Adipocyte (in vitro differentiated cells): ENCODE results near the gene FXYD6.

ENCODE experiments used
- DNase-seq: peaks from one replicate; pipeline ENCODE4 v3.0.0-alpha.2; 2015; ENCODE audit warnings: low read depth
- H3K27me3 ChIP-seq: replicated peaks from 2 replicates; pipeline ENCODE4 v1.7.0; 2013; ENCODE audit warnings: mild to moderate bottlenecking, low read length, moderate library complexity; ENCODE audit not compliant: control insufficient read depth, insufficient read depth
- H3K36me3 ChIP-seq: 2 replicates; pipeline ENCODE4 v1.7.0; 2013; ENCODE audit warnings: low read length, mild to moderate bottlenecking, moderate library complexity; ENCODE audit not compliant: control insufficient read depth, insufficient read depth, severe bottlenecking
- H3K4me1 ChIP-seq: 2 replicates; pipeline ENCODE4 v1.7.0; 2013; ENCODE audit warnings: mild to moderate bottlenecking, low read length, moderate library complexity; ENCODE audit not compliant: control insufficient read depth, insufficient read depth
- H3K4me3 ChIP-seq: 2 replicates; pipeline ENCODE4 v1.7.0; 2013; ENCODE audit warnings: mild to moderate bottlenecking, low read length, moderate library complexity
- H3K9ac ChIP-seq: 2 replicates; pipeline ENCODE4 v1.7.0; 2013; ENCODE audit warnings: mild to moderate bottlenecking, low read length, moderate library complexity
- H3K9me3 ChIP-seq: 2 replicates; pipeline ENCODE4 v1.7.0; 2013; ENCODE audit warnings: mild to moderate bottlenecking, low read length, moderate library complexity; ENCODE audit not compliant: control insufficient read depth

Gene FXYD6

DNA sequence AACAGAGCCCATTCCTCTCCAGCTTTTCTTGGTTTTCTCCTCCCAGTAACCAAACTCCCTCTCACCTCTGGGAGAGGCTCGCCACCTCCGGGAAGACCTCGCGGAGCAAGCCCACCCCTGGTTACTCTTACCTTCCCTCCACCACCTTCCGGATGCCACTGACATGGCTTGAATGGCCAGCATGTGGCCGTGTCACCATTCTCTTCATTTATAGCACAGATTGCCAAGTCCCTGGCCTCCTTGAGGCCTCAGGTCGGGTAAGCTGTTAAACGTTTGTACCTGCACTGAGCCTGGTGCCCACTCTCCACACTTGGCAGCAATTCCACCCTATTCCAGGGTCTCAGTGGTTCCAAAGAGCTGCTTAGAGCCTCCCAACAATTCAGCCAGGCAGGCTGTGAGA lies 43.9 kb downstream of the FXYD6 start:
- DNase-seq, result no peak
- Histone ChIP-seq H3K36me3 (no peaks in the 10 kb centered on the region), H3K4me3 (no peak overlapping the region), H3K9me3 (no peaks in the 10 kb centered on the region), H3K9ac (no peak overlapping the region), H3K4me1 (peaks cover 6% of the 10 kb centered on the region), H3K27me3 (peaks cover 52% of the 10 kb centered on the region)

DNA sequence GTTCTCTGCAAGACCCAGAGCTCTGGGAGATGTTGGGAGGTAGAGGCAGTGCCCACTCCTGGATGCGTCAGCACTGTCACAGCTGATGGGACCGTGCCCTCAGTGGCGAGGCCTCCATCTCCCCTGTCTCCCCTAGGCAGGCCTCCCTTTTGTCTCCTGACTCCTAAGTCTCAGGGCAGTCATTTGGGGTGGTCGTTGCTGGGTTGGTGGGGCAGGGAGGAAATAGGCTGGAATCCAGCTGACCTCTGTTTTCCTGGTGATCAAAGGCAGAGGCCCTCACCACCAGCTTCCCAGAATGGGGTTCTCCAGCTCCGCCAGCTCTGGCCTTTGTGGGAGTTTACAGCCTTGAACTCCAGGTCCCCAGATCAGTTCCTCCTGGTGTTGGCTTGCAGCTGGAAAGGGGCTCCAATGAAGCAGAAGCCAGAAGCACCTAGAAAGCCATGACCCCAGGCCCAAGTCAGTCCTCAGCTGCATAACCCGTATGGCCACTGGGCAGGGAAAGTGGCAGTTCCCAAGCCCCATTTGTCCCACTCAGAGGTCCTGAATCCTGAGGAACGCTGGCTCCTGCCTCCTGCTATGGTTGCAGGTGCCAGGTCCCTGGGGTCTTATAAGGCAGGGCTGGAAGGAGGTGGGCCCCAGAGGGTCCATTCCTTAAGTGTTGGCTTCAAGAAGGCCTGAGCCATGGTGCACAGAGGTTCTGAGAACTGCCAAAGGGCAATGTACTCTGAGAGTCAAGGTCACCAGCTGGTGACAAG lies 44.6 kb downstream of the FXYD6 start:
- Histone ChIP-seq H3K27me3 (peaks cover 46% of the 10 kb centered on the region), H3K36me3 (no peaks in the 10 kb centered on the region), H3K9me3 (no peaks in the 10 kb centered on the region), H3K9ac (no peak overlapping the region), H3K4me3 (no peak overlapping the region), H3K4me1 (peaks cover 6% of the 10 kb centered on the region)
- no peak for DNase-seq

DNA sequence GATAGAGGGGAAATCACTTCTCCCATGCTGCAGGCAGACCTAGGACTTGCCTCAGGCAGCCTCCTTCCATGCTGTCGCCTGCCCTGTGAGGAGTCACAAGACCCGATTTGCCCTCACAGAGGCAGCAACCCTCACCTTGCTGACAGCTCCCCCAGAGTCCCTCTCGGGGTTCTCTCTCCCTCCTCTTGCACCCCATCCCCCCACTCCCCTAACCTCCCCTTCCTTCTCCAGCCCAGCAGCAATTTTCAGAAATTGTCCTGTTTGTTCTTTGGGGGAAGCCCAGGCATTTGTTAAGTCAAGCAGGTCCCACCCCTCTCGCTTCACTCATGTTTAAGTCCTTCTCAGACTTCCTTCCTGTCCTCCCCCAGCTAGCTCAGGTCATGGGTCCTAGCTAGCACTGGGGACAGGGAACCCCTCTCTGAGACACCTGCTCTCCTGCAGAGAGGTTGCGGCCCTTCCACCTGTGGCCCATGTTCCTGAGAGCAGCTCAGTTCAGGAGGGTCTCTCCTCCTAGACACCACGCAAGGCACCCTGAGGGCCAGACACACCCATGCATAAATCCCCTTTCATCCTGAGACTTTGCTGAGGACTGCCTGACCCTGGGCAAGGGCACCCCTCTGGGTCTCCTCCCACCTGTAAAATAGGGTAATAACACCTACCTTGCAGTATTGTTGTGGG lies 45.6 kb downstream of the FXYD6 start:
- DNase-seq, result no peak

DNA sequence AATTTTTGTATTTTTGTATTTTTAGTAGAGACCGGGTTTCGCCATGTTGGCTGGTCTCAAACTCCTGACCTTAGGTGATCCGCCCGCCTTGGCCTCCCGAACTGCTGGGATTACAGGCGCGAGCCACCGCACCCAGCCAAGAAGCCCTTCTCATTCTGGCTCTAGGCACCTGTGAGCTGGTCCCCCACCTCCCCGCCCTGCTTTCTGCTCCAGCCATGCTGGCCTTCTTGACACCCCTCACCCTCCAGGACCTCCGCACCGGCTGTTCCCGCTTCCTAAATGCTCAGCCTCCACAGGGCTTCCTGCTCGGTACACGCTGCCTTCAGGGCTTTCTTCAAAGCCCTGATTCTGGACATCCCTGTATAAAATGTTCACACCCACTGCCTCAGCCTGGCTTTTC lies 46.4 kb downstream of the FXYD6 start:
- DNase-seq, result no peak
- H3K4me3 ChIP-seq, result no peak overlapping the region
- no peaks in the 10 kb centered on the region for H3K9me3 ChIP-seq
- H3K27me3 ChIP-seq, result peaks cover 44% of the 10 kb centered on the region
- H3K4me1 ChIP-seq, result peaks cover 6% of the 10 kb centered on the region
- no peak overlapping the region for H3K9ac ChIP-seq
- H3K36me3 ChIP-seq, result no peaks in the 10 kb centered on the region

More for the DNA sequence above, 45.6 kb downstream of the FXYD6 start:
- Histone ChIP-seq H3K36me3 (no peaks in the 10 kb centered on the region), H3K27me3 (peaks cover 45% of the 10 kb centered on the region), H3K4me1 (peaks cover 6% of the 10 kb centered on the region), H3K9ac (no peak overlapping the region), H3K4me3 (no peak overlapping the region), H3K9me3 (no peaks in the 10 kb centered on the region)

DNA sequence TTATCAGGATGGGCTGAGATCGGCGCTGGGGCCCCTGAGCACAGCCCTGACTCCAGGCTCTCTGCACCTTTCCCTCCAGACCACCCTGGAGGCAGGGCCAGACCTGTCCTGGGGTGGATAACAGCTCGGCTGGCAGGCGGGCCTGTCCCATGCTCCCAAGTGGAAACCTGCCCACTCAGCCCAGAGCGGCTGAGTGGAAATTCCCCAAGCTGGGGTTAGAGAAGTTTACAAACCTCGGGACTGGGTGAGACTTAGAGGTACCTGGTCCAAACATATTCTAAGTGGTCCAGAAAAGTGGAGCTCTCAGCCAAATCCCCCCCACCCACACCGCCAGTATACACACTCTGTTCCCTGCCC lies 47.1 kb downstream of the FXYD6 start:
- Histone ChIP-seq H3K27me3 (peaks cover 41% of the 10 kb centered on the region), H3K4me3 (no peak overlapping the region), H3K9ac (no peak overlapping the region), H3K36me3 (no peaks in the 10 kb centered on the region), H3K9me3 (no peaks in the 10 kb centered on the region), H3K4me1 (peaks cover 10% of the 10 kb centered on the region)
- no peak for DNase-seq

DNA sequence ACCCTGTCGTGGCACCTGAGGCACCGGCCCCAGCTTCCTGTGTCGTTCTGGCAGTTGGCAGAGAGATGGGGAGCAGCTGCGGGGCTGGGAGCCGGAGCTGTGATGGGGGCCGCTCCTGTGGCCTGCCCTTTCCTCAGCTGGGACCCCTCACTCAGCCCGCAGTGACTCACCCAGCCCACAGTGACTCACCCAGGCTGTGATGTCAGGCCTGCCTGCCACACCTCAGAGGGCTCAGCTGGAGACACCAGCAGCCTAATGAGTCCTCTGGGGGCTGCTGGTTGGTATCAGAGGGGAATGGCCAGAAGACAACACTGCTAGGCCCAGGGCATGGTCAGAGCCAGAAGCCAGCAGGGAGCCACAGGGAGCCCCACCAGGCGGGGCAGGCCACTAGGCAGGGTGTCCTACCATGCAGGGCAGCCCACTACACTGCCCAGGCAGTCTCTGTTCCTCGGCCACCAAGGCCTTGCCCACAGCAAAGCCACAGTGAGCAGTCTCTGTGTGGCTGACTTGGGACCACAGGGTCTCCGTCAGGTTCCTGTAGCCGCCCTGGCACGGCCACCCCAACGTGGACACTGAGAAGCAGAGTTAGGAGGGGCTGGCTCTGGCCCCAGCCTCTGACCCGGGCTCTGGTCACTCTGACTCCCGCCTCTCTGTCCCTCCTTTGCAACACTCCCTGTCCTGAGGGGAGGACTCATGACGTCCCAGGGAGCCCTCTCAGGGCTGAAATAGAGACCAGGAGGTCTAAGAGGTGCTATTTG lies 47.7 kb downstream of the FXYD6 start:
- no peak overlapping the region for H3K4me3 ChIP-seq
- H3K9me3 ChIP-seq, result no peaks in the 10 kb centered on the region
- DNase-seq, result peak; percentile 19
- H3K9ac ChIP-seq, result no peak overlapping the region
- peaks cover 36% of the 10 kb centered on the region for H3K27me3 ChIP-seq
- H3K36me3 ChIP-seq, result no peaks in the 10 kb centered on the region
- H3K4me1 ChIP-seq, result peaks cover 11% of the 10 kb centered on the region

DNA sequence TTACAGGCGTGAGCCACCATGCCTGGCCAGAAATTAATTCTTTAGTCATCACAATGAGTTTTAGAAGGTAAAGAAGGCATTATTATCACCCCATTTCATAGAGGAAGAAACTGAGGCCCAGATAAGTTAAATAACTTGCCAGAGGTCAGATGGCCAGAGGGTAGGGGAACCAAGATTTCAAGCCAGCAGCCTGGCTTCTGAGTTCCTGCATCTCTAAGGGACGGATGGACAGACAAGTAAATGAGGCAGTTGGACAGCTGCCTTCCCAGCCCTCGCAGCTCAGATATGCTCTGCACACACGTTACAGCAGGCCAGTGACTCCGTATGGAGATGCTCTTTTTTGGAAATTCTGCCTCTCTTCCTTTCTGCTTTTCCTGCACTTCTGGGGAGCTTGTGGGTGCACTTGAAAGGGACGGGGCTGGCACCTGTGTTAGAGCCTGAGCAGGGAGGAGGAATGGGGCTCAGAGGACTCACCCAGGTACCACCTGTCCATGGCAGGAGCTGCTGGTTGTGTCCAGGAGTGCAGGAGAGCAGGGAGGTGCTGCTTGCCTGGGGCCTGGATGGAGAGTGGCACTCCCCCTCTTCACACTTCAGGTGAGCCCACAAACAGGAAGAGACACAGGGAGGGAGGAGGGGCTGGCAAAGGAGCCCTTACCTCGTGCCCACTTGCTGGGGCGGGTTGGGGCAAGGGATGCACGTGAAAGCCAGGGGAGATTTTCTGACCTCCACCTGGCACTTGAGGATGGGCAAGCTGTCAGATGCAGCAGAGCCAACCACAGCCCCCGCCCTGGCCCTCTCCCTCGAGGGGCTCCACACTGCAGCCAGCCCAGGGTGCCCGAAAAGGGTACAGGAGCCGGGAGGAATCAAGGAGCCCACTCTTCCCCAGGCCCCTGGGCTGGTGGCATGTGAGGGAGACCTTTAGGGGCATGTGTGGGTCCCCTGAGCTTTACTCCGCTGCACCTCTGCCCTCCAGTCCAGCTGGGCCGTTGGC lies 48.6 kb downstream of the FXYD6 start:
- no peaks in the 10 kb centered on the region for H3K9me3 ChIP-seq
- peaks cover 26% of the 10 kb centered on the region for H3K27me3 ChIP-seq
- no peak overlapping the region for H3K4me3 ChIP-seq
- no peak for DNase-seq
- H3K9ac ChIP-seq, result no peak overlapping the region
- peaks cover 11% of the 10 kb centered on the region for H3K4me1 ChIP-seq
- no peaks in the 10 kb centered on the region for H3K36me3 ChIP-seq

DNA sequence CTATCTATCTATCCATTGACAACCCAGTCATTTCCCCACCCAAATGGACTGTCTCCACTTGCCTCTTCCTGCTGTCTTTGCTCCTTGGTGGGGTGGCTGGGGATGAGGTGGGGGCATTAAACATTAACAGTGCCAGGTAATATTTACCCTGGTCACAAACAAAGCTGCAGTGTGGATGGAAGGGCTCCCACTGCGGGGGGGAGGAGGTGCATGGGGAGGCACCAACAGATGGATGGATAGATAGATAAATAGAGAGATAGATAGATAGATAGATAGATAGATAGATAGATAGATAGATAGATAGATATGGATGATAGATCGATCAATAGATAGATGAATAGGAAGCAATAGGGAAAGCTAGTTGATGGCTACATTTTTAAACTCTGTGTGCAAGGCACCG lies 49.6 kb downstream of the FXYD6 start:
- Histone ChIP-seq H3K9ac (no peak overlapping the region), H3K36me3 (no peaks in the 10 kb centered on the region), H3K4me1 (peaks cover 11% of the 10 kb centered on the region), H3K4me3 (no peak overlapping the region), H3K27me3 (peaks cover 20% of the 10 kb centered on the region), H3K9me3 (no peaks in the 10 kb centered on the region)
- no peak for DNase-seq

DNA sequence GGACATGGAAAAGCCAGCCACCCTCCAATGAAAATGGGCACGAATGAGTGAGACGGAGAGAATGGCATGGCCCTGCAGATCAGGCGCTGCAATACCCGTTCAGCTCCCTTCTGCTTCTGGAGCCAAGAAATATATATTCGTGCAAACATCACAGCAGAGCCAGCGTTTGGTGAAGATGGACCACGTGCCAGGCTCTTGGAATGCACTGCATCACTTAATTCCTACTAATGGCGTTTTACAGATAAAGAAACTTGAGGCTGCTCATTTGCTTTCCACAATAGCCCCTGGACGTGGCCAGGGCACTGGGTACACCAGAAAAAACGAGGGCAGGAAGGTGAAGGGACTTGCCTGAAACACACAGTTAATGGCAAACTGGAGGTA lies 50.3 kb downstream of the FXYD6 start:
- Histone ChIP-seq H3K9me3 (no peaks in the 10 kb centered on the region), H3K4me3 (no peak overlapping the region)
- DNase-seq, result no peak

DNA sequence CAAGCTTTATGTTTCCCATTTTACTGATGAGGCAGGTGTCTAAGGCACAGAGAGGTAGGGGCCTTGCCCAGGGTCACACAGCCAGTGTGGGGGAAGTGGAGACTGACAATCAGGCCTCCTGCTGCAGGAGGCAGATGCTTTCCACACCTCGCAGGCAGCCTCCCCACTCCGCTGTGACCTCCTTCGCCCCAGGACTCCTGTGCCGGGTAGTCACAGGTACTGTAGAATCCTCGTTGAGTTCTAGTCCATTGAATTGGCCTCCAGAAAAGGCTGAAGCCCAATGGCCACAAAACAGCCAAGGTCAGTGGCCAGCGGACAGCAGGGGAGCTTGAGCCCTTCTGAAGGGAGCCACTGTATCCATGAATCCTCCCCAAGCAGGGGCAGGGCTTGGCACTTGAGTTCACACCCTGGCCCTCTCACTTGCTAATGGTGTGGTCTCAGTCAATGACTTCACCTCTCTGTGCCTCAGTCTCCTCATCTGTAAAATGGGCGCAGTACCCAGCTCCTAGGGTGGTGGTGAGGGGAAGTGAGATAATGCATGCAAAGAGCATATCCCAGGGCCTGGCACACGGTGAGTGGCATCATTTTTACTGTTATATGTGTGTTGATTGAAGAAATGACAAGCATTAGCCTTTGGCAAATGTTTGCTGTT lies 50.8 kb downstream of the FXYD6 start:
- peaks cover 8% of the 10 kb centered on the region for H3K27me3 ChIP-seq
- H3K36me3 ChIP-seq, result no peaks in the 10 kb centered on the region
- no peak overlapping the region for H3K4me3 ChIP-seq
- no peak overlapping the region for H3K9ac ChIP-seq
- DNase-seq, result no peak
- peaks cover 11% of the 10 kb centered on the region for H3K4me1 ChIP-seq
- H3K9me3 ChIP-seq, result no peaks in the 10 kb centered on the region

More for the DNA sequence above, 50.3 kb downstream of the FXYD6 start:
- no peaks in the 10 kb centered on the region for H3K36me3 ChIP-seq
- no peak overlapping the region for H3K9ac ChIP-seq
- peaks cover 13% of the 10 kb centered on the region for H3K27me3 ChIP-seq
- H3K4me1 ChIP-seq, result peaks cover 11% of the 10 kb centered on the region
